K562 (cell line): ENCODE results near the gene SLC35G6. TPM values are rescaled to one million over a fixed set of nuclear protein-coding genes. Genes with fewer than 3 reads are reported as not detected.

ENCODE experiments used
- AFF4 ChIP-seq: sonication (generic); formaldehyde crosslinking; IDR thresholded peaks from 2 replicates; pipeline ENCODE4 v1.8.0; 2023; ENCODE audit warnings: mild to moderate bottlenecking, missing genetic modification reagents
- BMI1 ChIP-seq: fragments of 150-350 bp; IDR thresholded peaks from 2 replicates; pipeline ENCODE4 v1.6.1; 2014; ENCODE audit warnings: low read length
- EHMT2 ChIP-seq: fragments of 450-650 bp; IDR thresholded peaks from 2 replicates; pipeline ENCODE4 v1.6.1; 2018; ENCODE audit warnings: antibody characterized with exemption
- KLF10 ChIP-seq: fragments of 250-450 bp; sonication (Bioruptor Pico); IDR thresholded peaks from 2 replicates; pipeline ENCODE4 v1.6.1; 2021; ENCODE audit warnings: matching md5 sums
- MED1 ChIP-seq: sonication (generic); formaldehyde crosslinking; IDR thresholded peaks from 2 replicates; pipeline ENCODE4 v1.8.1; 2023; ENCODE audit warnings: missing genetic modification reagents, borderline replicate concordance
- MTA2 ChIP-seq: fragments of 450-650 bp; IDR thresholded peaks from 2 replicates; pipeline ENCODE4 v1.6.1; 2016; ENCODE audit warnings: low read depth
- PURB ChIP-seq: sonication (generic); formaldehyde crosslinking; IDR thresholded peaks from 2 replicates; pipeline ENCODE4 v1.9.0; 2021; ENCODE audit warnings: low read depth, mild to moderate bottlenecking, missing genetic modification reagents
- REST ChIP-seq, 2 experiments: fragments of 450-650 bp; formaldehyde crosslinking in 1 of 2; IDR thresholded peaks; 2 replicates each; pipeline versions ENCODE4 v1.4.0 to v1.6.1; 2014 to 2020; ENCODE audit warnings: mild to moderate bottlenecking in 2 of 2, borderline replicate concordance in 1 of 2, low read depth in 1 of 2
- SAP30 ChIP-seq: fragments of 200-600 bp; sonication (generic); IDR thresholded peaks from 2 replicates; pipeline ENCODE4 v1.6.1; 2012; ENCODE audit warnings: borderline replicate concordance, low read depth, mild to moderate bottlenecking, moderate library complexity, low read length, control low read depth, inconsistent platforms; ENCODE audit not compliant: insufficient read depth, poor library complexity, severe bottlenecking
- STAG1 ChIP-seq: sonication (generic); formaldehyde crosslinking; IDR thresholded peaks from 2 replicates; pipeline ENCODE4 v1.5.0; 2020; ENCODE audit warnings: missing genetic modification reagents, borderline replicate concordance
- THAP12 ChIP-seq: fragments of 250-450 bp; sonication (Bioruptor Pico); IDR thresholded peaks from 2 replicates; pipeline ENCODE4 v1.9.0; 2021; ENCODE audit warnings: mild to moderate bottlenecking, inconsistent platforms
- polyA plus RNA-seq, 8 experiments: library from polyadenylated mRNA; depleted of rRNA in 4 of 8; stranded (reverse) in 5 of 8; unstranded in 3 of 8; fragments of >200 nt; fragmentation: Nextera tagmentation in 2 of 8; fragmentation: Illumina TruSeq in 1 of 8; extraction: Ambion mirVana in 2 of 8; extraction: Trizol in 1 of 8; gene quantifications; 2 replicates each; pipeline versions ENCODE4 v1.2.1 to v1.2.3, GENCODE V29; 2011 to 2014; ENCODE audit warnings: inconsistent platforms in 1 of 8, missing spikeins in 1 of 8
- total RNA-seq, 7 experiments: library from RNA; depleted of rRNA in 6 of 7; stranded (reverse); fragments of >200 nt in 6 of 7; fragmentation: Illumina TruSeq in 2 of 7; extraction: Trizol in 2 of 7; gene quantifications; 2 replicates each; pipeline versions ENCODE4 v1.2.1 to v1.2.3, GENCODE V29; 2011 to 2021; ENCODE audit warnings: low replicate concordance in 1 of 7

Gene SLC35G6
- total and polyA plus RNA-seq, 9 of the 15 experiments (the other 6 are each of a cell fraction or from before 2014, with no cell fraction given), result not detected

- TF ChIP-seq AFF4 (CRISPR knock-in tag), result peak; percentile 92
- no peak for TF ChIP-seq BMI1
- peak; percentile 96 for TF ChIP-seq THAP12 (CRISPR knock-in tag)
- TF ChIP-seq MTA2, result no peak; the same call in 1 of the 2 replicates
- TF ChIP-seq PURB, result no peak
- TF ChIP-seq EHMT2, result no peak
- TF ChIP-seq STAG1 (CRISPR knock-in tag), result no peak
- no peak; the same call in 1 of the 2 replicates for TF ChIP-seq REST (IDR thresholded peaks at IDR 0.05; ENCODE audit: borderline replicate concordance)
- no peak for TF ChIP-seq REST (CRISPR knock-in tag; IDR thresholded peaks at IDR 0.05; ENCODE audit: low read depth)
- no peak for TF ChIP-seq KLF10 (CRISPR knock-in tag)
- TF ChIP-seq MED1, result no peak
- no peak for TF ChIP-seq SAP30
Observed at GRCh38 chr17:7484067-7484918, 3.0 kb downstream of the SLC35G6 start, which contains the start of gene POLR2A (continued).
